Osteoblast (primary cell): ENCODE measurements around the gene PLPPR1. TPM values are rescaled to one million over a fixed set of nuclear protein-coding genes. Genes with fewer than 3 reads are reported as not detected.
A peak's percentile ranks its signal among the peaks of the same experiment; 100 is the strongest.

Experiments
- DNase-seq: peaks from one replicate; pipeline ENCODE4 v3.0.0; 2011; ENCODE audit warnings: low spot score, mixed read lengths; ENCODE audit not compliant: insufficient read length; ENCODE audit errors: missing footprints
- H2AFZ ChIP-seq: 2 replicates; pipeline ENCODE4 v1.6.0; 2011; ENCODE audit warnings: mild to moderate bottlenecking, low read length
- H3K27ac ChIP-seq: 2 replicates; pipeline ENCODE4 v1.5.1; 2011; ENCODE audit warnings: mild to moderate bottlenecking, low read depth, low read length, moderate library complexity
- H3K27me3 ChIP-seq: 2 replicates; pipeline ENCODE4 v1.6.0; 2012; ENCODE audit warnings: mild to moderate bottlenecking, control low read depth, inconsistent platforms, low read length, moderate library complexity; ENCODE audit not compliant: insufficient read depth
- H3K36me3 ChIP-seq: 2 replicates; pipeline ENCODE4 v1.5.1; 2011; ENCODE audit warnings: mild to moderate bottlenecking, low read length, control low read depth, moderate library complexity; ENCODE audit not compliant: insufficient read depth
- H3K4me1 ChIP-seq: 2 replicates; pipeline ENCODE4 v1.5.1; 2011; ENCODE audit warnings: mild to moderate bottlenecking, low read length, control low read depth, moderate library complexity; ENCODE audit not compliant: insufficient read depth
- H3K4me2 ChIP-seq: 2 replicates; pipeline ENCODE4 v1.6.0; 2011; ENCODE audit warnings: mild to moderate bottlenecking, low read length; ENCODE audit not compliant: insufficient read depth
- H3K4me3 ChIP-seq: fragments of 200-600 bp; sonication (generic); 3 replicates; pipeline ENCODE4 v1.5.1; 2012; ENCODE audit warnings: mild to moderate bottlenecking, low read length, inconsistent platforms; ENCODE audit not compliant: insufficient read depth
- H3K79me2 ChIP-seq: 2 replicates; pipeline ENCODE4 v1.6.0; 2012; ENCODE audit warnings: mild to moderate bottlenecking, low read length, control low read depth, inconsistent platforms; ENCODE audit not compliant: insufficient read depth
- H3K9me3 ChIP-seq: 2 replicates; pipeline ENCODE4 v1.5.1; 2011; ENCODE audit warnings: low read depth, low read length, control low read depth
- H4K20me1 ChIP-seq: 2 replicates; pipeline ENCODE4 v1.6.0; 2012; ENCODE audit warnings: mild to moderate bottlenecking, low read length, control low read depth; ENCODE audit not compliant: insufficient read depth
- total RNA-seq: library from RNA; depleted of rRNA; stranded (reverse); fragments of >200 nt; gene quantifications from 2 replicates; pipeline ENCODE4 v1.2.3, GENCODE V29; 2012
- TF ChIP-seq, protein P1 (sequence below): IDR thresholded peaks from 2 replicates; pipeline ENCODE4 v1.5.1; 2011; ENCODE audit warnings: mild to moderate bottlenecking, low read depth, low read length, moderate library complexity; ENCODE audit errors: extremely low read depth

The PLPPR1 gene
- total RNA-seq, 1 donor: not detected

DNA sequence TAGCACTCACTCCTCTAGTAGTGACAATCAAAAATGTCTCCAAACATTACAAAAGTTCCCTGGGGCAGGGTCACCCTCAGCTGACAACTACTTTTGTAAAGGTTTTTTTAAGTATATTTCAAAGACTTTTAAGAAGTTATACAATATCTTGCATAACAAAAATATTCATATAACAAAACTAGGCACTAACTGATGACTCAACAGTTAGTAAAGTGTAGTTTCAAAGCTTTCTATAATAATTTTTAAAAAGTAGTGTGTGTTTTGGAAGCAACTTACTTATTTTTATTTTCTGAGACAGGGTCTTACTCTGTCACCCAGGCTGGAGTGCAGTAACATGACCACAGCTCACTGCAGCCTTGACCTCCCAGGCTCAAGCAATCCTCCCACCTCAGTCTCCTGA lies 271.4 kb downstream of the PLPPR1 start:
- H3K36me3 ChIP-seq: no peaks in the 10 kb centered on the region
- no peaks in the 10 kb centered on the region for H4K20me1 ChIP-seq
- no peaks in the 10 kb centered on the region for H3K27me3 ChIP-seq
- H3K4me1 ChIP-seq: no peaks in the 10 kb centered on the region
- H3K4me2 ChIP-seq: no peak overlapping the region
- DNase-seq: no peak
- no peak overlapping the region for H3K4me3 ChIP-seq
- TF ChIP-seq, protein P1, sequence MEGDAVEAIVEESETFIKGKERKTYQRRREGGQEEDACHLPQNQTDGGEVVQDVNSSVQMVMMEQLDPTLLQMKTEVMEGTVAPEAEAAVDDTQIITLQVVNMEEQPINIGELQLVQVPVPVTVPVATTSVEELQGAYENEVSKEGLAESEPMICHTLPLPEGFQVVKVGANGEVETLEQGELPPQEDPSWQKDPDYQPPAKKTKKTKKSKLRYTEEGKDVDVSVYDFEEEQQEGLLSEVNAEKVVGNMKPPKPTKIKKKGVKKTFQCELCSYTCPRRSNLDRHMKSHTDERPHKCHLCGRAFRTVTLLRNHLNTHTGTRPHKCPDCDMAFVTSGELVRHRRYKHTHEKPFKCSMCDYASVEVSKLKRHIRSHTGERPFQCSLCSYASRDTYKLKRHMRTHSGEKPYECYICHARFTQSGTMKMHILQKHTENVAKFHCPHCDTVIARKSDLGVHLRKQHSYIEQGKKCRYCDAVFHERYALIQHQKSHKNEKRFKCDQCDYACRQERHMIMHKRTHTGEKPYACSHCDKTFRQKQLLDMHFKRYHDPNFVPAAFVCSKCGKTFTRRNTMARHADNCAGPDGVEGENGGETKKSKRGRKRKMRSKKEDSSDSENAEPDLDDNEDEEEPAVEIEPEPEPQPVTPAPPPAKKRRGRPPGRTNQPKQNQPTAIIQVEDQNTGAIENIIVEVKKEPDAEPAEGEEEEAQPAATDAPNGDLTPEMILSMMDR: no peak
- H2AFZ ChIP-seq: no peak overlapping the region
- H3K79me2 ChIP-seq: no peaks in the 10 kb centered on the region
- H3K9me3 ChIP-seq: no peaks in the 10 kb centered on the region
- no peak overlapping the region for H3K27ac ChIP-seq

DNA sequence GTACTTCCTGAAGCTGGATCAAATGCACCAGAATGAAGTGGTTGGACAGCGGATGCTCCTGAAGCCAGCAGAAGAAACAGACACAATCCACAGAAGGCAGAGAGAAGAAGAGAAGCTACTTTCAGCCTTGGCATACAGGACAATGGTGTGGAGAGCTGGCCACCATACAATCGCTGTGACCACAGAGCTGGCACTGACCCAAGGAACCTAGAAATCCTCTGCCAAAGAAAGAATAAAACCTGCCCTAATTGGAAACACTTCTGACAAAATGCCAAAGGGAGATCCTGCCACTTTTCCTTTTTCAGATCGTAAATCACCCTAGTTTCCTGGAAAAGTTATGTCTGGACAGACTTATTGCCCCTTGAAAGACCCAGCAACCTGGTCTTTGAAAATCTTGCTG lies 278.5 kb downstream of the PLPPR1 start:
- no peaks in the 10 kb centered on the region for H3K79me2 ChIP-seq

DNA sequence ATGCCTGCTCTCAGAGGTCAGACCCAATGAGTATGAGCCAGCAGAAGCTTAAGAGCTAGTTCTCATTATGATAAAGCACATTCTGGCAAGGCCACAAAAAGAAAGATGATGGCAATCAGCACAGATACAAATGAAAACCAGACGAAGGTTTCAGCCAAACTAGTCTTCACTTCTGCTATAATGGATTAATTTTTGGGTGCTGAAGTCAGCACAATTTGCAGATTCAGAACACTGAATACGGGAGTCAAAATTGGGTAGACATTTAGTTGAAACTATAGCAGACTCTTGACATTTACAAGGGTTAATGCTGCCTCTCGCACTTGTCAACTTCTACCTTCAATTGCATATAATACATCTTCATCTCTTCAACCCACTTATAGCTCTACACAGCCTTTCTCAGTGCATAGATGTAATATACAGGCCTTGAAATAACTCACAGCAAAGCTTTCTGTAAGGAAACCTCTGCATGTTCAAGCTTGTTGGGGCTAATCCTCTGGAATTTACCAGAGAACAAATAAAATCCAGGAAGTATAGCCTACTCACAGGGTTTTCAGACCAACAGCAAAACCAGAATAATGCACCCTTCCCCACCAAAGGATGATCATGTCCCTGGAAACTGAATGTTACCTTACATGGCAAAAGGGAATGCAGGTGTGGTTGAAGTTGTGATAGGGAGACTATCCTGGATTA lies 279.1 kb downstream of the PLPPR1 start:
- H3K27ac ChIP-seq: no peak overlapping the region
- no peak for DNase-seq
- no peaks in the 10 kb centered on the region for H4K20me1 ChIP-seq
- no peak overlapping the region for H2AFZ ChIP-seq
- H3K4me1 ChIP-seq: no peaks in the 10 kb centered on the region
- no peaks in the 10 kb centered on the region for H3K36me3 ChIP-seq
- no peaks in the 10 kb centered on the region for H3K27me3 ChIP-seq
- H3K4me2 ChIP-seq: no peak overlapping the region
- no peaks in the 10 kb centered on the region for H3K79me2 ChIP-seq
- TF ChIP-seq, protein P1: no peak
- no peaks in the 10 kb centered on the region for H3K9me3 ChIP-seq
- no peak overlapping the region for H3K4me3 ChIP-seq

More for the DNA sequence above, 278.5 kb downstream of the PLPPR1 start:
- H3K9me3 ChIP-seq: no peaks in the 10 kb centered on the region
- no peak overlapping the region for H3K4me3 ChIP-seq
- no peaks in the 10 kb centered on the region for H3K4me1 ChIP-seq
- no peaks in the 10 kb centered on the region for H3K27me3 ChIP-seq
- peak; percentile 3 for DNase-seq
- no peaks in the 10 kb centered on the region for H4K20me1 ChIP-seq
- no peak overlapping the region for H3K27ac ChIP-seq
- H3K36me3 ChIP-seq: no peaks in the 10 kb centered on the region
- H3K4me2 ChIP-seq: no peak overlapping the region
- TF ChIP-seq, protein P1: no peak
- no peak overlapping the region for H2AFZ ChIP-seq

DNA sequence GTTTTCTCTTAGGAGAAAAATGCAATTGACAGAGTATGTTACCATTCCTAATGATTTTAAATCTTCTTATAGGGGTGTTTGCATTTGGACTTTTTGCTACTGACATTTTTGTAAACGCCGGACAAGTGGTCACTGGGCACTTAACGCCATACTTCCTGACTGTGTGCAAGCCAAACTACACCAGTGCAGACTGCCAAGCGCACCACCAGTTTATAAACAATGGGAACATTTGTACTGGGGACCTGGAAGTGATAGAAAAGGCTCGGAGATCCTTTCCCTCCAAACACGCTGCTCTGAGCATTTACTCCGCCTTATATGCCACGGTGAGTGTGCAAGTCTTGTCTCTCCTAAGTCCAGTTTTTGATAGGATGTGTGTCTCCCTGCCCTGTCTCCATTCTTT lies 280.6 kb downstream of the PLPPR1 start:
- Histone ChIP-seq H3K36me3 (no peaks in the 10 kb centered on the region), H3K27me3 (no peaks in the 10 kb centered on the region), H2AFZ (no peak overlapping the region), H3K4me3 (no peak overlapping the region), H3K9me3 (no peaks in the 10 kb centered on the region), H4K20me1 (no peaks in the 10 kb centered on the region), H3K27ac (no peak overlapping the region), H3K4me2 (no peak overlapping the region), H3K79me2 (no peaks in the 10 kb centered on the region), H3K4me1 (no peaks in the 10 kb centered on the region)
- TF ChIP-seq, protein P1: no peak
- no peak for DNase-seq
